GM21576 (cell line): ENCODE results near the gene MKX.

ENCODE experiments used
- ATAC-seq: cut with Tn5 transposase; IDR thresholded peaks from one replicate; pipeline ENCODE4 v1.9.1; 2021; ENCODE audit warnings: mild to moderate bottlenecking, moderate library complexity; ENCODE audit not compliant: unreplicated experiment

The MKX gene, protein sequence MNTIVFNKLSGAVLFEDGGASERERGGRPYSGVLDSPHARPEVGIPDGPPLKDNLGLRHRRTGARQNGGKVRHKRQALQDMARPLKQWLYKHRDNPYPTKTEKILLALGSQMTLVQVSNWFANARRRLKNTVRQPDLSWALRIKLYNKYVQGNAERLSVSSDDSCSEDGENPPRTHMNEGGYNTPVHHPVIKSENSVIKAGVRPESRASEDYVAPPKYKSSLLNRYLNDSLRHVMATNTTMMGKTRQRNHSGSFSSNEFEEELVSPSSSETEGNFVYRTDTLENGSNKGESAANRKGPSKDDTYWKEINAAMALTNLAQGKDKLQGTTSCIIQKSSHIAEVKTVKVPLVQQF

DNA sequence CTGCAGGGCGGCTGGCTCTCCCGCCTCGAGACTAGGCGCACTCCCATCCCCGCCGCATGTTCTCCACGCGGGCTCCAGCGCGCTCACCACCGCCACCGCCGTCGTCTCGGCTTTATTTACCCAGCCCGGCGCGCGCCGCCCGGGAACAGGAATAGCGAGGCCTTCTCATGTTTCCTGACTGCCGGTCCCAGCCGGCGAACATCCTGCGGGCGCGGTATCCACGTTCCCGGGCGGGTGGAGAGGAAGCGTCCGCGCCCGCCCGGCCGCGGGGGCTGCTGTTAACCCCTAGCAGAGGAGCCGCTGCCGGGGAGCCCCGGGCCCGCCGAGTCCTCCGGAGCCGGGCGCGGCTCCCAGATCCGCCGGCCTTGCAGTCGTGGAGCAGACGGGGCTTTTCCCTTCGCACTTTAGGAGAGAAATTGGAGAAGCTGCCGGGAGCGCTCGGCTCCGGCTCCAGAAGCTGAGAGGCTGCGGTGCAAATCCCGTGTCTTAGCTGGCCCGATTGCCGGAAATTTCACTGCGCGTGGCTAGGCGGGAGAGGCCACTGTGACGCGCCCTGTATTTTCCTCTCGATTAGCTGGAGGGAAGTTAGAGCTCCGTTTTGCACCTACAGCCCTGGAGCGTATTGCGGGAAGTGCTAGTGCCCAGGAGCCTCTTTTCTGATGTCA, at the start of gene MKX:
MKX (minus strand) TSS at position 88 of the 665 bp plus-strand sequence. CDS start 2,404 bp downstream, outside the sequence.
- ATAC-seq: no peak

DNA sequence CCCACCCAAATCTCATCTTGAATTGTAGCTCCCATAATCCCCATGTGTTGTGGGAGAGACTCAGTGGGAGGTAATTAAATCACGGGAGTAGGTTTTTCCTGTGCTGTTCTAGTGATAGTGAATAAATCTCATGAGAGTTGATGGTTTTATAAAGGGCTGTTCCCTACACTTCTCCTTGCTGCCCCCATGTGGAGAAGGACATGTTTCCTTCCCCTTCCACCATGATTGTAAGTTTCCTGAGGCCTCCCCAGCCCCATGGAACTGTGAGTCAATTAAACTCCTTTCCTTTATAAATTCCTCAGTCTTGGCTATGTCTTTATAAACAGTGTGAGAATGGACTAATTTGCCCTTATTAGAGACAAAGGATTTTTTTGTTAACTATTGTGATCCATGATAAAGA, 48.5 kb upstream of the MKX start:
- no peak for ATAC-seq

DNA sequence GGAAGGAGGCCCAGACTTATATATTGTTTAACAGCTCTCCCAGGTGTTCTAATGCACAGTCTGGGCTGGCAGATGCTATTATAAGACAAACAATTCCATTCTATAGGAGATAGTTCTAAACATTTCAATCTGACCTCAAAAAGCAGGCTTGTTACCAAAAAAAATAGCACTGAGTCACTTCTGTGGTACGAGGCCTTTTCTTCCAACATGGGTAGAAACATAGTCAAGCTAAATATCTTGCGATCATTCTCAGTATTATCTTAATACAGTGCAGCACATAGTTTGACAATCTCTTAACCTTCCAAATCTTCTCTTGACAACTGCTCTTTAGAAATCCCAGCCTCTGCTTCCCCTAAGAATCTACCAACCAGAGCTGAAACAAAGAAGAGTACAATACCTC, 46.6 kb upstream of the MKX start:
- no peak for ATAC-seq

DNA sequence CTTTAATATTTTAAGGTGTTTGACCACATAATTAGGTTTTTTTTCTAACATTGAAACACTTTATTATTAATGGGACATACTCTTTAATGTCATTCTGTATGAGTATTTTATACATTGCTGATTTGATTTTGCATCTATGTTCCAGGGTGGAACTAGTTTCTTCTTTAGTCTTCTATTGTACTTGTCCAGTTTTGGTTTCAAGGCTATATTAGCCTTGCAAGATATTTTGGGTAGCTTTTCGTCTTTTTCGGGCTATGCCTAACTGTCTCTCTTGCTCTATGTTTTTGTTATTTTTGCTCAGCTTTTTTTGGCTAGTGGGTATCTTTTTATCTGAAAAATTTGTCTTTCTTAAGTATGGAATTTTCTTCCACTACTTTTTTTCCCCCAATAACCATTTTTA, 38.7 kb upstream of the MKX start:
- ATAC-seq: no peak

DNA sequence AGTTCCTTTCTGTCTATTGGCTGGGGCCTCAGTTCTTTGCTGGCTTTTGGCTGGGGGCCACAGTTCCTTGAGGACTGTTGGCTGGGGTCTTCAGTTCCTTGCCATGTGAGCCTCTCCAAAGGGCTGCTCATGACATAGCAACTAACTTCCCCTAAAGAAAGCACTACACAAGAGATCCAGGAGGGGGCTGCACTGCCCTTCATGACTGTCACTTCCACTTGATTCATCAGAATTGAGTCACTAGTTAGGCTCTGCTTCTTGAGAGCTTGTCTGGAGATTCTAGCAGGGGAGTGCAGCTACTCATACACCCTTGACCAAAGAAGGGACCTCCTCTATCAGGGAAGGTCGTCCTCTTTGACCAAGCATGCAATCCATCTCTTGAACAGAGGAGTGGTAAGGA, 38.0 kb upstream of the MKX start:
- ATAC-seq: no peak

DNA sequence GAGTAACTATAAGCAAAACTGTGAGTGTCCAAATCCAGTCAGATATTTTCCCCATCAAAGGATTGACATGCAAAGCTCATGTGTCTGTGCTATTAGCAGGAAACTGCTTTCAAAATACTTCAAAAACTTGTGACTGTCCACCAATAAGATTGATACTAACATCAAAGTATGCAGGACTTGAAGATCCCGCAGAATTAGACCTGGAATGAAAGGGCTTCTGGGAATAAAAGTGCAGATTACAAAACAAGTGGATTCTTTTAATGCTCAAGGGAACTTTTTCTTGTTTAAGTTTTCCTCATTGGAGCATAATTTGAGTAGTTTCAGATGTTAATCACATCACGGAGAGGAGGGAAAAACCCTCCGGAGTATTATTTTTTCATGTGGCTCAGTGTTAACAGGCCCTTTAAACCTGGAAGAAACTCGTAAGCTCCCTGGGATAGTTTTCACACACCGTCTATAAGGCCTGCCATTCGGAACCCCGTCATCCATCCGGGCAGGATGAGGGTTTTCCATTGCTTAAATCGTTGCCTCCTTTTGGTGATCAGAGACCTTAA, 33.9 kb upstream of the MKX start:
- ATAC-seq: no peak

DNA sequence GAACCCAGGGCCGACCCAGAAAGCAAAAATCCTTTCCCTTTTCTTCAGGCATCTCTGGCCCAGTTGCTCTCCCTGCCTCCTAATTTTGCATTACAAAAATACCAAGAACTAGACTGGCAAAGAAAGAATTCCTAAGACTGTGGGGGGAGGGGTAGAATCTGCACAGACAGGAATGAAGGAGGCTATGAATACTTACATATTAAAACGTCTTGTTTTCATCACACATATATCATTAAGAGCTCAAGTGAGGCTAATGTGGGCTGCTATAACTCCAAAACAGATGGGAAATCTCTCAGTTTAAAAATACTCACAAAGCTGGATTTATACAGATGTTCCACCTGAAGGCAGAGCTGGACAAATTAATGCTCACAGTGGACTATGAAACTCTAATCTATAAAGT, 29.2 kb upstream of the MKX start:
- ATAC-seq: no peak

DNA sequence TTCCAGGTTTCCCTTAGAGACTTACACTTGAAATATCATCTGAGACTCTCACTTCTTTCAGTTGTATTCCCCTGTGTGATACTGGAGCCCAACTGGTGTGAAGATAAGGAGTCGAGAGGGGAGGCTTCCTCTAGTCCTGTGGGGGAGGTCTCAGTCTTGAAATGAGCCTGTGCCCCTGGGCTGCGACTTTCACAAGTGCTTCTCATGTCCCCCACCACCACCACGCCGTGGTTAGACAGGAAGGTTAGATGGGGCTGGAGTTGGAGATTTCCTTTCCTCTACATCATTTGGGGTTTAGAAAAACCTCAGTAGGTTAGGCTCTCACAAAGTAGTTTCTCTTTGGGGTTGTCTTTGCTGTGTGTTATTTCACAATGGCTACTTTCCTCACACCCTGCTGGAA, 25.6 kb upstream of the MKX start:
- ATAC-seq: no peak

DNA sequence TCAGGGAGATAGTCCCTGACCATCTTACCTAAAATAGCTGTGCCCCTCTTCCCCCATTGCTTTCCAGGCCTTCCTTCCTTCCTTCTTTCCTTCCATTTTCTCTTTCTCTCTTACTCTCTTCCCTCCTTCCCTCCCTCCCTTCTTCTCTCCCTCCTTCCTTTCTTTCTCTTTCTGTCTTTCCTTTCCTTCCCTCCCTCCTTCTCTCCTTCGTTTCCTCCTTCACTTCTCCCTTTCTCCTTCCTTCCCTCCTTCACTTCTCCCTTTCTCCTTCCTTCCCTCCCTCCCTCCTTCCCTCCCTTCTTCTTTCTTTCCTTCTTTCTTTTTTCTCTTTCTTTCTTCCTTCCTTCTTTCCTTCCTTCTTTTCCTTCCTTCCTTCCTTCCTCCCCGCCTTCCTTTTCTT, 24.6 kb upstream of the MKX start:
- ATAC-seq: no peak

DNA sequence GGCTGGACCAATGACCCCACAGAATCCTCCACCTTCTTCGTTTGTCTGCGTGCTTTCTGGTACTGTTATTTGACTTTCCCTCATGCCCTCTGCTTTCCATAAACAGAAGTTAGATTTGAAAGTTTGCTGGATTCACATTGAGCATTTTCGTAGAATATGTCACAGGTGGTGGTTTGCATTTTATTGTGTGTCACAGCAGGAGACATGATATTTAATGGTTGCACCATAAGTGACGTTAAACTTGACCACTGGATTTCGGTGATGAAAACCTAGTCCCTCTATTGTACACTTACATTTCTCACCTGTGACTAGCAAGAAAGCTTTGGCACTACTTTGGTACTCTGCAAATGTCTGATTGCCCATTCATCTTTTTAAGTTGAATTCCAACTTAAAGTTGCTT, 15.2 kb upstream of the MKX start:
- no peak for ATAC-seq

DNA sequence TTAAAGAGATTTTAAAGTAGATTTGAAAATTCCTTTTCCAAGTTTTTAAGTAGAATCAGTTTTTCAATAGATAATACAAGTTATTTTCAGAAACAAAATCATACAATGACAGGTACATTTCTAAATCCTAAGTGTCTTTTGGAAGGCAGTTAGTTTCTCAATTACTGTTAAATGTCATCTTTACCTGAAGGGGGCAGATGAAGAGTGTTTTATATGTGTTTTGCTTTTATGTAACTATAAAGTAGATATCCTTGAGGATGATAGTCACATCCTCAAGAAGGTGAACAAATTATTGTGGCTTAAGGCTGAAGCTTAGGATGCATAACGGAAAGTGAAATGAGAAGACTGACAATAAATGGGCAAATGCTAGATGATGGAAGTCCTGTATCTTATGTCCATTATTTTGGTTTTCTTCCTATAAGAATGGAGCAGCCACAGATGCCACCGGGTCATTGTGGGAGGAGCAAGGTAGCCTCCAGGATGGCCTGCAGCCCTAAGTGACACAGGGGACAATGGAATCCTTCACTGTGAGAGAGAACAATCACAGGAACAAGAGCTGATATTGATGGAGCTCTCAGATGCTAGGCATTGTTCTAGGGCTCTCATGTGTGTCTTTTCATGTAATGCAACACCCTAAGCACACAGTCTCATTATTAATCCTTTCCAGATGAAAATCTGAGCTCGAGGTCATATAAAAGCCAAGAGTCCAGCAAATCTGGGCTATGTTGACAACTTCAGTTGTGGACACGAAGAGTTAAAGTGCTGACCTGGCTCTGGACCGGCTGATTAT, 14.1 kb upstream of the MKX start:
- no peak for ATAC-seq

DNA sequence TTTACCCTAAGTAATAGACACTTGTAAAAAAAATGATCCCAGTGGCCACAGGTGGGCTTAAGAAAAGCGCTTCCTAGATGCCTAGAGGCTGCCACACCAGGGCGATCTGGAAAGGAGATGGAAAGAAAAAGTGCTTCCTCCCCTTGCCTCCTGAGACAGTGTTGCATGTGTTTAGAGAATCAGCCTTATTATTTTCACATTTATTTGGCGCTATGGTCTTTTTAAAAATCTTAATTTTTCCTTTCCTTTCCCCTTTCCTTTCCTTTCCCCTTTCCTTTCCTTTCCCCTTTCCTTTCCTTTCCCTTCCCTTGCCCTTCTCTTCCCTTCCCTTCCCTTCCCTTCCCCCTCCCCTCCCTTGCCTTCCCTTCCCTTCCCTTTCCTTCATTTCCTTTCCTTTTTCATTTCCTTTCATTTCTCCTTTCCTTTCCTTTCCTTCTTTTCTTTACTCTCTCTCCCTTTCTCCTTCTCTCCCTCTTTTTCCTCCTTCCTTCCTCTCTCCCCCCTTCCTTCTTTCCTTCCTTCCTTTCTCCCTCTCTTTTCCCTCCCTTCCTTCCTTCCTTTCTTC, 7.1 kb upstream of the MKX start:
- ATAC-seq: no peak

DNA sequence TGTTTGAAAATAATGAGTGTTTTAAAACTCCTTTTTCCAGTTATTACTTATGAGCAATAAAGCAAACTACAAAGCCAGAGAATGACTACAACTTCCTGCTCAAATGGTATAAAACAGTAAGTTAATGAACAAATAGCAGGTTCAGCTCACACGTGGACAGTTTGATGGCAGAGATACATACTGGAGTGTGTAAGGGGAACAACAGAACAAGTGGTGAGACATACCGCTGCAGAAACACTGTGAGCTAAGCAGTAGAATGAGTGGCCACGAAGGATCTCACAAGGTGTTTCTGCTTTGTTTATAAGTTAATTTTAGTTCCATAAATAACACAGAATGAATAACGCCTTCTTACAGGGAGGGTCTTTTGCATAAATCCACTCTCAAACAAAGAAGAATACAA, 3.0 kb upstream of the MKX start:
- no peak for ATAC-seq

DNA sequence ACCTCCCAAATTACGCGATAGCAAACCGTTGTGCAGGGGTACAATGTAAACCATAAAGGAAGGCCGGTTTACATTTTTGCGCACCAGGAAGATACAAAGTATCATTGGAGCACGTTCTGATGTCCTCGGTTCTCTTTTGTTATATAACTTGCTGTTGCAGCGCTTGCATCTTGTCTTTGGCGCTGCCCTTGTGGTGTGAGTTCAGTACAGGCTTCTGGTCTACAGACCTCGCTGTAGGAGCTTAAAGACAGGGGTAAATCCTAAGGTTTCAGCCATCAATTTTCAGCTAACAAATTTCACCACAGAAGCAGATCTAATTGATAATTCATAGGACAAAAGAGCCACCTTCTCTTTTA, 1.5 kb upstream of the MKX start:
- no peak for ATAC-seq

DNA sequence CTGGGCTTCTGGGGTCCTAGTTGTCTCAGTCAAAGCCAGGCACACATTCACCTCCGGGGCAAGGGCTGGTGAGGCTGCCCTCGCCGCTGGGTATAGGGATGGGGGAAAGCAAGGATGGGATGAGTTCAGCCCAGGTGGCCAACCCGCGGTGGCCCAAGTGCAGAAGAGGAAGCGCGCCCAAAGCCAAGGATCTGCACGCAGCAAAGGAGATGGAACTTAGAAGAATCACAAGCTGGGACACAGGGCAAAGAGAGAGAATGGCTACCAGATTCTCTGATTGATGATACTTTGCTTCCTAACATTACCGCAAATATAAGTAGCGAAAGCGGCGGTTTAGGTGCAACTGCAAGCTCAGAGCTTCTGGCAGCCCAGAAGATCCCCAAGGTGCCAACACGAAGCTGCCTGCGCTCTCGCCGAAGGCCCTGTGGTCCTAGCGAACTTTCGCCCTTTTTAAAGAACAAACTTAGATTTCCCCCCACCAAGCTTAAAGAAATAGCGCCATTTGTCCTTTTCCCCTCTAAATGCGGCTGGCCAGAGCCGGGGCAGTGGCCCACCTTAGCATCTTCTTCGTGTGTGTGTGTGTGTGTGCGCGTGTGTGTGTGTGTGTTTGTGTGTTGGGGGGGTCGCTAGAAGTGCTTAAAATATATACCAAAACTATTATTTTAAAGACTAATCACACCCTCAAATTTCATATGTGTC, 927 bp upstream of the MKX start:
- ATAC-seq: no peak

DNA sequence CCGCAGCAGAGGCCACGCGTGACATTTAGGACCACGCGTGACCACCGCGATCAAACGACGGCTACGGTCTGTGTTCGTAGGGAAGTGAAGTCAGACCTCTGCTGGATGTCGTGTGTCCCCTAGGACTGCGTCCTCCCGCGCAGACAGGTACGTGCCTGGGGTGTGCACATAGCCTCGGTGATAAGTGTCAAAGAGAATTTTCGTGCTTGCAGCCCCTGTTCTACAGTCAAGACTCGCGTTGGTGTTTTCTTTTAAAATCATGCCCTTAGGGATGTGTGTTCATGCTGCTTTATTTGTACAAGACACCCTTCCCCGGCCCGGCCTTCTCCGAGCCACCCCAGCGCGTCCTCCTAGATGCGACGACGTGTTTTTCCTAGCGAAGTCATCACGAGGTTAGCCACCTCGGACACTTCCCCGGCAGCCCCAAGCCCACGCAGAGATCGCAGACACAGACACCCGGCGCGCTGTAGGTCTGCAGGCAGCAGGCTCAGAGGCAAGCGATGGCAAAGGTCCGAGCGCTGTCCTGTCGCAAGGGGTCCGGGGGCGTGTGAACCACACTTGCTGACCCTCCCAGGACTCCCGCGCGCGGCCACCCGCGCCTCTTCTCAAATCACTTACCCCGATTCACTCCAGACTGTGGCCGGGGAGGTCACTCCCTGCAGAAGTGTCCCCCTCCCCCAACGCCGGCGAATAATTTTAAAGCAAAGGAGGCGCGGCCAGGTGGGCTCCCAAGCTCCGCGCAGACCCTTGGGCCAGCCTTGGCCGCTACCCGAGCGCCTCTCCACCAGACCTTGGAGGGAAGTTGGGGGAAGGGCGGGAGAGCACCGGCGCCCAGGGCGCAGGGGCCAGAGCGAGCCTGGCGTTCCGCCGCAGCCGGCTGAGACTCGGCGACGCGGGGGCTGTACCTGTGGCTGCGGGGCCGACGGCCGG, 552 bp downstream of the MKX start:
- ATAC-seq: no peak

DNA sequence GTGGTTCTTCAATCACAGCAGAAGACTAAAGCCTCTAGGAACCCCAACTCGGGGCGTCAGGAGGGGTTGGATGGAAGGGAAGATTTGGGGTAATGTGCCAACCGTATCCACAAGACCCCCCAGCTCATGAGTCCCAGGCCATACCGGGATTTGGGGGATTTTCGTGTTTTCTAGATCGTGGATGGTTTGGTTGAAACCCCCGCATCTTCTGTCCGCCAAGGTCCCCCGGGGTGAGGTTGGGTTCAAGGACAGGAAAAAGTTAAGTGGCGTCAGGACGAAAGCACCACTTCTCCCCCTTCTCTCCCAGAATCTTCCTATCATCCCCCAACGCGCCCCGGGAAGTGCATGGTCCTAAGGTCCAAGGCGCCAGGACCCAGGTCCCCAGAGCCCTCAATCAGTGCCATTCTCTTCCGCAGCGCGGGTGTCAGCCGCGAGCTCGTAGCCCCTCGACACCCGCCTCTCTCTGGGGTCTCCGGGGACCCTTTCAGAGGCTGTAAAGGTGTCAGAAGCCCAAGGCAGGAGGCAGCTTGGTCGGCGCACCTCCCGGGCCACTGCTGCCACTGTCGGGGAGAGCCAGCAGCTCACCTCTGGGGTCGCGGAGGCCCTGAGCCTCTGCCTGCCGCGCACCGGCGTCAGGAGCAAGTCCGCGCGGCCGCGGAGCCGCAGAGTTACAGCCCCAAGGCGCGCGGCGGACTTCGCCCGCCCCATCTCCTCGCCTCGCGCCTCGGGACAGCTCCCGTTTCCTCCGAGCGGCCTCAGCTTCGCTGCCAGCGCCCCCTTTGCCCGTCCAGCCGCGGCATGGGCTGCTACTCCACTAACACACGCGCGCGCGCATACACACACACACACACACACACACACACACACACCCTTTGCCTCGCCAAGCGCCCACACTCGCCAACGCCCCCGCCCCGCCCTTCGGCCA, 1.5 kb downstream of the MKX start:
- no peak for ATAC-seq

DNA sequence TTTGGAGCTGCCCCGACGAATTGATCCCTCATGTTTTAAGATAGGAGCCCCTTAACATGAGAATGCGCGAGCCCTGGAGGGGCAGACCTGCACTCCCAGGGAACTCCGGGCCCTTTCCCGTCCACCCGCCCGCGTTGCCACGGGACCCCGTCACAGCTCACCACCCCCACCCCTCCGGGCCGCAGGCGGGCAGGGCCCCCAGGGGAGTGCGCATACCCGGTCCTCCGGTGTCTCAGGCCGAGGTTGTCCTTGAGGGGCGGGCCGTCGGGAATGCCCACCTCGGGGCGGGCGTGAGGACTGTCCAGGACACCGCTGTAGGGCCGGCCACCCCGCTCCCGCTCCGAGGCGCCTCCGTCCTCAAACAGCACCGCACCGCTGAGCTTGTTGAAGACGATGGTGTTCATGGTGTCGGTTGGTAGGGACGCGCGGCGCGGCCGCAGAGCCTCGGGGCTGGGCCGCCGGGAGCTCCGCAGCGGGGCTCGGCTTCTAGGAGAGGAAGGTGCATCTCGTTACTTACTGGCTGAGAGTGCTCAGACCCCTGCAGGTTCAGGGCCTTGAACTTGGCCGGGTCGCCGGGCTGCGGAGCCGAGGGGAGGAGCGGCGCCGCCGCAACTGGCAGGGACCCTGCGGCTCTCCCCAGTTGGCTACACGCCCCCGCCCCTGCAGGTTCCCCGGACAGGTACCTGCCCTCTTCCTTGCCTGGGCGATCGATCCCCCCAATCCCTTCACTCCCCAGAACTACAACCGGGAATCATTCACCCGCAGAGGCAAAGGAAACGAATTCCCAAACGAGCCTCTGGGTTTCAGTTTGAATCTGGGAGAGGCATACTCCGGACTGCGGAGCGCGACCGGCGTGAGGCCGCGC, 2.4 kb downstream of the MKX start:
- no peak for ATAC-seq
